ENCODE results near the gene SEMA3E. TPM values are rescaled to one million over a fixed set of nuclear protein-coding genes. Genes with fewer than 3 reads are reported as not detected.

The SEMA3E gene
- total and polyA plus RNA-seq, 2 experiments from 2014 or later, result 0.75 to 0.92 TPM

DNA sequence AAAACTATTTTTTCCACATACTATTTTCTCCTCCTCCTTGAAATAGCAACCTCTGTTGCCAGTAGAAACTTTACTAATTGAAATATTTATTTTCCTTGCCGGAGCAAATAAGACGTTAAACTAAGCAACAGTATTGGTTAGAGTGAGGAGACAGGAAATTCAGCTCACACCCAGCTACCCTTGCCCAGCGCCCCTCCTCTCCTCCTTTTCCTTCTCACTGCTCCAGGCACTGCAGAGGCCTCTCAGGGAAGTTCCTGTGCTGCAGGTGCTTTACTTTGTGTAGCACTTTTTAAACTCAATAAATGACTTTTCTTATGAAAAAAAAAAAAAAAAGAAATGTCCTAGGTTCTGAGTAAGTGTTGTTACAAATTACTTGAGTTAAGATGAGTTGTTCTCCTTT, 134.0 kb downstream of the SEMA3E start:
- no peaks in the 10 kb centered on the region for H3K4me1 ChIP-seq (ENCODE audit: low read depth)
- no peak for DNase-seq (ENCODE audit: low read depth in 1 of 2, low spot score in 1 of 2)

DNA sequence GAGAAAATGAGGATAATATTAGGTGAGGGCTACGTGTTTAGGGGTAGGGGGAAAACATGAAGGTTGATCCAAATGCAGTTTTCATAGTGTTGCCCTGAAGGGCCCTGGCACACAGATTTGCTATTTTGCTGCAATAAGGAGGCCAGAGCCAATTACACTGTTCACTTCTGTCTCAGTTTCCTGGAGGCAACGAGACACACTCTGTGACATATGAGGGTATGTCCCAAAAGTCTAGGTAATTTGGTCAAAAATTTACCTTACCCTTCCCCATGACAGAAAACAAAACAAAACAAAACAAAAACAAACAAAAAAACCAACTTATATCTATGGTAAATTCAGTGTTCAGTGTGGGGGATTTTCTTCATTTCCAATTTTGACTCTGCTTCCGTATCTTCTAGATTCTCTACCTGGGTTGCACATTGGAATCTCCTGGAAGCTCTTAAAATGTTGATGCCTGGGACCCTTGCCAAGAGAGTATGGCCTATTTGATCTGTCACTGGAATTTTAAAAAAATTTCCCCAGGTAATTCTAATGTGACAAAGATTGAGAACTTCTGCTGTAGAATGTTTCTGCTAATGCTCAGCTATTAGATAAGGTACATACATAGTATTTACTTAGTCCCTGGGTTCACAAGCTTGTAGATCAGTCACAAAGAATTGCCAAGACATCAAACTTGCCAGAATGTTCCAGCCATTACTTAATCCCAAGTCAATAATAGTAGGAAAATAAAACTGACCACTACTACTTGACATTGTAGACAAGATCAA, 139.5 kb downstream of the SEMA3E start:
- no peak for DNase-seq (ENCODE audit: low read depth in 1 of 2, low spot score in 1 of 2)

More for the DNA sequence above, 134.0 kb downstream of the SEMA3E start:
- no peaks in the 10 kb centered on the region for H3K9me3 ChIP-seq (ENCODE audit: low read depth)
- H3K27ac ChIP-seq, result no peak overlapping the region
- TF ChIP-seq, protein P1, sequence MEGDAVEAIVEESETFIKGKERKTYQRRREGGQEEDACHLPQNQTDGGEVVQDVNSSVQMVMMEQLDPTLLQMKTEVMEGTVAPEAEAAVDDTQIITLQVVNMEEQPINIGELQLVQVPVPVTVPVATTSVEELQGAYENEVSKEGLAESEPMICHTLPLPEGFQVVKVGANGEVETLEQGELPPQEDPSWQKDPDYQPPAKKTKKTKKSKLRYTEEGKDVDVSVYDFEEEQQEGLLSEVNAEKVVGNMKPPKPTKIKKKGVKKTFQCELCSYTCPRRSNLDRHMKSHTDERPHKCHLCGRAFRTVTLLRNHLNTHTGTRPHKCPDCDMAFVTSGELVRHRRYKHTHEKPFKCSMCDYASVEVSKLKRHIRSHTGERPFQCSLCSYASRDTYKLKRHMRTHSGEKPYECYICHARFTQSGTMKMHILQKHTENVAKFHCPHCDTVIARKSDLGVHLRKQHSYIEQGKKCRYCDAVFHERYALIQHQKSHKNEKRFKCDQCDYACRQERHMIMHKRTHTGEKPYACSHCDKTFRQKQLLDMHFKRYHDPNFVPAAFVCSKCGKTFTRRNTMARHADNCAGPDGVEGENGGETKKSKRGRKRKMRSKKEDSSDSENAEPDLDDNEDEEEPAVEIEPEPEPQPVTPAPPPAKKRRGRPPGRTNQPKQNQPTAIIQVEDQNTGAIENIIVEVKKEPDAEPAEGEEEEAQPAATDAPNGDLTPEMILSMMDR (IDR thresholded peaks at IDR 0.05; ENCODE audit: low read depth, low read length), result no peak
- H3K27me3 ChIP-seq, result no peaks in the 10 kb centered on the region
- no peak overlapping the region for H3K4me3 ChIP-seq
- no peaks in the 10 kb centered on the region for H3K36me3 ChIP-seq

DNA sequence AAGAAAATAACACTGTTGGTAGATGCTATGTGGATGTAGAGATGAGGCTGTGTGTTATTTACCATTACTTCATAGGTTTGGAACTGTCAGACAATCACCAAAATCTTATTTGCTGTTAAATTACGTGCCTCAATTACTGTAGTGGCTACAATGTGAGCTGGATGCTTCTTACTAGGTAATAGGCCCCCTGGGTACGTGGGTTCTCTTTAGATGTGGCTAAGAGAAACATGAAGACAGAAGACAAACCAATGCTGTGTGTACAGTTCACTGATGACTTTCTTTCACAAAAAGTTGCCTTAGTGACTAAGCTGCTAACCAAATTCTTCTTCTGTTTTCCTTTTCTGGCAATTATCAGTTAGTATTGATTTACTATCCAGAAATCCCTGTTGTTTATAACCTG, 144.6 kb downstream of the SEMA3E start:
- Histone ChIP-seq H3K4me3 (no peak overlapping the region), H3K27me3 (no peaks in the 10 kb centered on the region), H3K9me3 (ENCODE audit: low read depth) (no peaks in the 10 kb centered on the region), H3K36me3 (no peaks in the 10 kb centered on the region), H3K27ac (no peak overlapping the region), H3K4me1 (ENCODE audit: low read depth) (no peaks in the 10 kb centered on the region)
- TF ChIP-seq, protein P1 (IDR thresholded peaks at IDR 0.05; ENCODE audit: low read depth, low read length), result no peak
- DNase-seq (ENCODE audit: low read depth in 1 of 2, low spot score in 1 of 2), result no peak

More for the DNA sequence above, 139.5 kb downstream of the SEMA3E start:
- TF ChIP-seq, protein P1 (IDR thresholded peaks at IDR 0.05; ENCODE audit: low read depth, low read length), result no peak
- Histone ChIP-seq H3K9me3 (ENCODE audit: low read depth) (no peaks in the 10 kb centered on the region), H3K4me3 (no peak overlapping the region), H3K27ac (no peak overlapping the region), H3K27me3 (no peaks in the 10 kb centered on the region), H3K4me1 (ENCODE audit: low read depth) (no peaks in the 10 kb centered on the region), H3K36me3 (no peaks in the 10 kb centered on the region)

DNA sequence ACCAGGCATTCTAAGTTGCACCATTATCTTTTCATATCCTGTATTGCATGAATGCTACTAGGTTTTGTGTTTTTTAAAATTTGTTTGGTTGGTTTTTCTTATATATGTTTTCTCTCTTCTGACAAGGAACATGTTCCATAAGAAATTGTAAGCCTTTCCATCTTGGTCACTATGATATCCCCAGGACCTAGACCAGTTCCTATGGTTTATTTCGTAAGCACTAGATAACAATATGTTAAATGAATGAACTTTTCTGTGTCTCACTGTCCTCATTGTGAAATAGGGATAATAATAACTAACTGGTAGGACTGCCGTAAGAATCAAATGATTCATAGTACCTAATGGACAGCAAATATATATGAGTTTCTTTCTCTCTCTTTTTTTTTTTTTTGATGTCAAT, 146.3 kb downstream of the SEMA3E start:
- DNase-seq (ENCODE audit: low read depth in 1 of 2, low spot score in 1 of 2), result peak in 1 of 2 donors; percentile 52
- no peak overlapping the region for H3K27ac ChIP-seq
- no peaks in the 10 kb centered on the region for H3K36me3 ChIP-seq
- H3K9me3 ChIP-seq (ENCODE audit: low read depth), result no peaks in the 10 kb centered on the region
- H3K4me1 ChIP-seq (ENCODE audit: low read depth), result no peaks in the 10 kb centered on the region
- H3K4me3 ChIP-seq, result no peak overlapping the region
- H3K27me3 ChIP-seq, result no peaks in the 10 kb centered on the region
- TF ChIP-seq, protein P1 (IDR thresholded peaks at IDR 0.05; ENCODE audit: low read depth, low read length), result no peak

DNA sequence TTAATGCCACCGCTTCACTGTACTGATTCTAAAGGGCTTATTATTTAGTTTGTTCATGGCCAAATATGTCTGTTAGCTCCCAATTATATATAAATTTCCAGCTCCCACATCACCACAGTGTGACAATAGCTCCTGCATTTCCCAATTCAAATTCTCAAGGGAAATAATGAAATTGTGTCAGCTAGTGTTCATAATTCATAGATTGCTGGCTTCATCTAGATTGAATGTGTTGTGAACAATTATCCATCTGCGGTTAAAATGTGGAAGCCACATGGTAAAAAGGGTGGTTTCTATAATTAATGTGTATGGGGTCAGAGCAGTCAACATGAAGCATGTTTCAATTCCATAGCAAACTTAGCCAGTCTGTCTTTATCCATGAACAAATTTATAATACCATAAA, 154.3 kb downstream of the SEMA3E start:
- TF ChIP-seq, protein P1 (IDR thresholded peaks at IDR 0.05; ENCODE audit: low read depth, low read length), result no peak
- Histone ChIP-seq H3K36me3 (no peaks in the 10 kb centered on the region), H3K27ac (no peak overlapping the region), H3K4me3 (no peak overlapping the region), H3K4me1 (ENCODE audit: low read depth) (no peaks in the 10 kb centered on the region), H3K9me3 (ENCODE audit: low read depth) (no peaks in the 10 kb centered on the region), H3K27me3 (no peaks in the 10 kb centered on the region)
- no peak for DNase-seq (ENCODE audit: low read depth in 1 of 2, low spot score in 1 of 2)

All from cardiac muscle cell (in vitro differentiated cells and primary cell).